COLO829 (cell line): ENCODE results near the gene ZNF385D.

Experiments used
- DNase-seq: peaks from one replicate; pipeline ENCODE4 v3.0.0; 2012; ENCODE audit warnings: low spot score

ZNF385D gene

DNA sequence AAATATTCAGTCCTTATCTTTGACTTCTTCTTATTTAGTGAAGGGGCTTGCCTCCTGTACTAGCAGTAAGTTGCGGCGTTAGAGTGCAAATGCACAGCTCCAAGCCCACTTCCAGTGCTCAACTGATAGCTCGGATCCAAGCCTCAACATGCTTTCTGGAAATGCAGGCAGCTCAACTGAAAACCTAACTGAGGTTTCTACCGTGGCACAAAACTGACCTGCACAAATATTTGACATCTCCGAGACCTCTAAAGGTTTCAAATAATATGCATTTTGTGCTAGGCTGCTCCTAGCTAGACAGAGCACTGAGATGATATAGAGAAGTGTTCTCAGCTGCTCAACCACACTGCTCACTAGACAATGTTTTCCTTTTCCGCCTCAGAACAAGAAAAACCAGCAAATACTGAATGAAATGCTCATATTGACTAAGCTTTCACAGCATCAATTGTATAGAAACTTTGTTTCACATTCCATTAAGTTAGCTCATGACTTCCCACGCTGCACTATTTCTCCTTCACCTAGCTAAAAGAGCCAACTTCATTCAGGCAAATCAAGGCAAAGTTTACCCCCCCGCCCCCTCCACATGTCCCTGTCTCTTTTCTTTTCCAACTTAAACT, 822 bp downstream of the ZNF385D start:
- DNase-seq = peak; percentile 28

DNA sequence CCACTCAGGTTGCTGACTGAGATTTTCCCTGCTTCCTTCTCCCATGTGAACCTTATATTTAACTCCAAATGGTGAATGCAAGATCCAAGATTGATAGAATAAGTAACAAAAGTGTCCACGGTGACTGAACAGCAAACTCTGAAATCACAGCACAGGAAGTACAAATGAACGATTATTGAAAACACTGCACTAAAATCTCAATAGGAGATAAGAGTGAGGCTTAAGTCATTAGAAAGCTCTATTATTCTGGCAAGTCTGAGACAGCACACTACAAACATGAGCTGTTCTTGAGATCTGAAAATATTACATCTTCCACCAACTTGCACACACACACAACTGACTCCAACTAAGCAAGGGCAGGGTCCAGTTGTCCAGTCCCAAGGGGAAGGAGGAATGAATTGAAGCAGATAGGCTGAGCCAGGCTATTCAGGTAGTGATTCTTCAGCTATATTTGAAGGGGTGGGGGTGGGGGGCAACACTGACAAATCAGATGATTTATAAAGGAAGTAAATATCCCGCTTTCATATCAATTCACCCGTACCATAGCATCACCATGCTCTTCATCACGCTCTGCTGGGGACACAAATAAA, 2.9 kb downstream of the ZNF385D start:
- DNase-seq = no peak

DNA sequence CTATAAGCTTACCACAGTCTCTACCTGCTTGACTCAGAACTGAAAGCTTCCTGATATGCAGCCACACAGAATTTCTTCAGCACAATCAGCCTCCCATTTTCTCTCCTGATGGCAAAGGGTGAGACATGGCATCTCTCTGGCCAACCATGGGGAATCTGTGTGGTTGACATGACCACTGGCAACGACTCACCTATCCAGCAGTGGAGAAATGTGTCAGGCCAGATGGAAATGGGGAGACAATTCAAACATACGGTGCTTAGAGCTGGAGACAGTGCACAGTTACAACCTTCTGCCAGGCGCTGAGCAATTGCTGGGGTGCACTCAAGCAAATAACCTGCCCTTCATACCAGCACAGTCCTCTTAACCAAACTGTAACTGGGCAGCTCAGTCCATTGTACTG, 3.6 kb downstream of the ZNF385D start:
- DNase-seq = no peak

DNA sequence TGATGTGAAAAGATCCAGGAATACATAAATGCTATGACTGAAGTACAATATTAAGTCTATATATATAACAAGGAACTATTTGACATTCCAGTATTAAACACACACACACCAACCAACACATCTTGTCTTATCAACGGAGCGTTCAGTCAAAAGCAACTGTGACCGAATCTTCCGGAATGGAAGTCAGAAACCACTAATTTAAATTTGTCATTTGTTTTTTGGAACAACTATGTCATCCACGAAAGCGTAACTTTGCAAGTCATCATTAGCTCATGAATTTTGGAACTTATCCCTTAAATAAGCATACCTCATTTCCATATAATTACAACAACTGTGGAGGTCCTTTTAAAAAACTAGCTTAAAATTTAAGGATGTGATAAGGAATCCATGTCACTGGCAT, 5.0 kb downstream of the ZNF385D start:
- no peak for DNase-seq

DNA sequence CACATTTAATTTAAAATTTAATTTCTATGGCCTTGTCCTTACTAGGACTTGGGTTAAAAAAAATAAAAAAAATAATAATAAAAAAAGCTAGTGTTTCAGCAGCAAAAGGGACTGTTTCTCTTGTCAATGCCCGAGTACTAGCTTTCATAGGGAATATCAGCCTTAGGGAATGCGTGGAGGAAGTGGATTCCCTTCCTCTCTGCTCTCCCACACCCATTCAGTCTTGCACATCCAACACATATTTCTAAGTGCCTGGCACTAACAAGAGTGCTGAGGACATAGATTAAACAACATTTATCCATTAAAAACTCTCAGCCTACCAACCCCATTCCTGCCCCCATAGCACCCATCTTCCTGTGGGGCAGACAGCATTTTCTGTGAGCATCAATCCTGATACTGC, 6.2 kb downstream of the ZNF385D start:
- DNase-seq = no peak

DNA sequence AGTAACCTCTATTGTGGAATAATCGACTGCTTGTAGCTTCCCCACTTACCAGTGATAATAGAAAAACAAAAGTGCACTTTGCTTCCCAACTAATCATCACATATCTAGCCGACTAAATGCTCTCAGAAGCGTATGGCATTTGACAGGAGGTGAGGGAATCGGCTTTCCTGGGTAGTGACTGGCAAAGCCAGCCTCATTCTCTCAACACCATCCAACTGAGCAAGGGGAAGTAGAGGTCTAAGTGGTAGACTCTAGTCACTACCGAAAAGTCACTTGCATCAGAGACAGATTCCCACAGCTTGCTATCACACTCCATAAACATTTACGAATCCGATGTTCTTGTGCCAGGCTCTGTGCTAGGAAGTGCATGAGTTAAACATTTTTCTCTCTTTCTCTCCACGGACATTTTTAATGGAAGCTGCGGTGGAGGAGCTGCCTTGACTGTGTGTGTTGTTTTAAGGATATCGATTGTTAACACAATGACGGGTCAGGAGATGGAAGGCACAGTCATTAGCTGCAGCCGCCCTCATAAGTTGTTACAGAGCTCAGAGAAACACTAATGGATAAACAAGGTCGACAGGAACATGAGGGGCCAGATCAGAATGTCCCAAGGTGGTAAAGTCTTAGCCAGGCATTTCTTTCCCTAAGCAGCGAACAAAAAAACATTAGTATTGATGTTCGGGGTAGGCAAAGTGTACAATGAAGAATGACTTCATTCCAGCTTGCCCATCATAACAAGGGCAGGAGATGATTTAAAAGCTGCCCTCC, 11.9 kb downstream of the ZNF385D start:
- no peak for DNase-seq

DNA sequence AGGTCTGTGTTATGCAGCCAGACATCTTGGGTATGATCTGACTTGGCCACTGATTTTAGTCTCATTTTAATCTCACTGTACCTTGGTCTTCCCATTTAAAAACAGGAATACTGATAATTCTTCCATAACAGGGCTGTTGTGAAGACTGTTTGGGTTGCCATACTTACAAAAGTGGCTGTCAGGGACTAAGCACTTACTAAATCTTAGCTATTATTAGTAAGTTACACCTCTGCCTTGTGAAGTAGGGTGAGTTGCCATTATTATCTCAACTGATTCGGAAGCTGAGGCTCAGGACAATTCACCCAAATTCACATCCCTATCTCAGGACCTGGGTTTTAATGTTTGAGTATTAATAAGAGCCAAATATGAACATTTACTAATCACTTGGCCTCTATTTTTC, 12.7 kb downstream of the ZNF385D start:
- DNase-seq = no peak

DNA sequence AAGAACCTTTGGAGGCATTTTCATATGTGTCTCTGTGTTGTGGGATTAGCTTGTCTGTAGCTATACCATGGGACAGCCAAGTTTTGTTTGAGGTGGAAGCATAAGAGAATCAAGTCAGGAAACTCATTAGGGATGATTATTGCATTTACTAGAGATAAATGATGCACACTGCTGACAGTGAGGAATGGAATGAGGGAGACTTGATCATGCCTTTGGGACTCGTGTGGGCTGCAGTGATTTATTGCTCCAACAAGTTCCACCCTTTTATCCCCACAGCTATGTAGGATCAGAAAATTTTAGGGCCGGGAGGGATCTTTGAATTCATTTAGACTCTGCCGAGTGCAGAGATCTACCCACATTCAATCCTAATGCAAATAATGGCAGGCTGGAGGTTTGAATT, 16.3 kb downstream of the ZNF385D start:
- DNase-seq = no peak

DNA sequence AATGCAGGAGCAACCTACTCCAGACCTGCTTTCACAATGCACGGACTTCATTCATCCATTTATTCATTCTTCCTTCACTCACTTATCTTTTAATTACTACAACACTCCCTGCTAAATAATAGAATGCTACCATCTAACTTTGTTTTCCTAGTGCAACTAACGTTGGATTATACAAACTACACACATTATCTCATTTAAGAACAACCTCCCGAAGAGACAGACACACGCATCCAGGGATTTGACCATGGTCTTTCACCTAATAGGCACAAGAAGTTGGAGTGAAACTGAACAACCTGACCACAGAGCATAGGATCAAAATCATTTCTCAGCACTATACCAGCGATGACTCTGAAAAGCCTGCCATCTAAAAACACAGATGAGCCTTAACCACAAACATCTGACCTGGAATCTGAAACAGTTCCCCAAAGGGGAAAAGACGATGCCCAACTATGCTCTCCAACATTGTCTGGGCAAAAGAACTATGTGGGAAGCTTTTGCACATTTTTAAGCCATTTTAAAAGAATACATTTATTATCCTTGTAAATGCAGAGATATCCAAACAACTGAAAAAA, 21.0 kb downstream of the ZNF385D start:
- no peak for DNase-seq

DNA sequence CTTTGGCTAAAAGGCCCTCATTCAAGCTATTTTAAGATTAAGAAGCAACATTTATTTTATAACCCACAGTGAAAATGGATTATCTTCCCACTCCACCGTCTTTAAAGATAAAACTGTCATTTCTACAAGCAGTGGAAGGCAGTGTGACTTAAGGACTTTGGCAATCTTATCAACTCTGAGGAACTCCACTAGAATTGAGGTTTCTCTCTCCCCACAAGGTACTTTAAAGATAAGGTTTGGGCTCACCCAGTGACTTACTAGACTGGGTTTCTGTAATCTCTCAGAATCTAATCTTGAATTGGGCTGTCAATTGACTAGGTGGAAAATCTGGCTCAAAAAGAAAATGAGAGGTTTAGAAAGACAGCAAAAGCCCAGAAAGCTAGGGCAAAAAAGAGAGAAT, 21.7 kb downstream of the ZNF385D start:
- no peak for DNase-seq

DNA sequence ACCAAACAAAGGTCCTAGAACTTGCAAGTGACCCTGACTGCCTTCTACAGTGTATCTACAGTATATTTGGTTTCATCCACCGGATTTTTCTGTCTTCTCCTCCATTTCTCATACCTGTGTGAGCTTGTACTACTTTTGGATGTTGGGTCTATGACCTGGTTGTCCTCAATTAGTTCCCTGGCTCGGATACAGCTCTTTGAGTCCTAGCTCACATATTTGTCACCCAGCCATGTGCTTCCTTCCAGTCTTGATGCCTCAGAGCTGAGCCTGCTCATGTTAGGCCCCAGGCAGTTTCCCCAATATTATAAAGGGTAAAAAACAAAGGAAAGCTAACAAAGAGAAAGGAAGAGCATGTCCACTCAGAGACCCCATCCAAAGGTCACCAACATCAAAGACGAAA, 28.2 kb downstream of the ZNF385D start:
- no peak for DNase-seq

DNA sequence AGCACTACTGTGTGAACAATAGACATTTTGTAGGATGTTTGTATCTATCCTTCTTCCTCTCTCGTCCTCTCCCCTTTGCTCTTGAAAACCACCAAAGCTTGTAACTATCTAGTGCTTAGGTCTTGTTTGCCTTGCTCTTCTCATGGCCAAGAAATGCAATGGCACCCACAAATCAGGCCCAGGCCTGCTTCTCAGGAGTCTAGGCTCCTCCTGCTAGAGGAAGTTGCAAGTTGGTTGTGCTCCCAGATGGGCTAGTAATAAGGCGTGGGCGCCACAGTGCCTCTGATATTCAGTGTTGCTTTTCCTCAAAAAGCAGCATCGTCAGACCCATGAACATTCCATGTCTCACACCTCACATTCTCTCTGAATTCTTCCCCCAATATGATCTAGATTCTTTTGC, 28.7 kb downstream of the ZNF385D start:
- DNase-seq = no peak

DNA sequence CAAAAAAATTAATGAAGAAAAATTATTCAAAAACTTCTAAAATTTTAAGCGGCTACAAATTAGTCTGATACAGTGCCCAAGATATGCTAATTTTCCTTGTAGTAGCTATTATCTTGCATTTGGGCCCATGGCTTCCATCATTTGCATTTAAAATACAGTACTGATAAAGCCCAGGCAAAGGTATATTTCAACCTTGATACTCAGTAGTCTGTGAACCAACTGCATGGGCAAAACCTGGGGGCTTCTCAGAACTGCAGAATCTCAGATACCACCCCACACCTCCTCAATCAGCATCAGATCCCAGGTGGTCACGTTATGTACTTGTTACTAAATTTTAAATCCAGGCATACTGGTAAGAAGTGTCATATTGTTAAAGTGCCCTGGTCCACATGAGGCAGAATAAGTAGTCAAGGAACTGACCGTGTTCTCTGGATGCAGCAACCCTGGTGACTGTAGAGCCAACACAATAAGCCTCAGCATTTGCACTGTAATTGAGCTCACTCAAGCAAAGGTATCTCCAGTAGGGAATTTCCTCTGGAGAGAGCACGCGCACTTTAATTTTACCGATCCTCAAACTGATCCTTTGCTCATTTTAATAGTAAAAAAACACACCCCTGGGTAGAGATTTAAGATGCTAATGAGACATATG, 31.9 kb downstream of the ZNF385D start:
- DNase-seq = no peak

DNA sequence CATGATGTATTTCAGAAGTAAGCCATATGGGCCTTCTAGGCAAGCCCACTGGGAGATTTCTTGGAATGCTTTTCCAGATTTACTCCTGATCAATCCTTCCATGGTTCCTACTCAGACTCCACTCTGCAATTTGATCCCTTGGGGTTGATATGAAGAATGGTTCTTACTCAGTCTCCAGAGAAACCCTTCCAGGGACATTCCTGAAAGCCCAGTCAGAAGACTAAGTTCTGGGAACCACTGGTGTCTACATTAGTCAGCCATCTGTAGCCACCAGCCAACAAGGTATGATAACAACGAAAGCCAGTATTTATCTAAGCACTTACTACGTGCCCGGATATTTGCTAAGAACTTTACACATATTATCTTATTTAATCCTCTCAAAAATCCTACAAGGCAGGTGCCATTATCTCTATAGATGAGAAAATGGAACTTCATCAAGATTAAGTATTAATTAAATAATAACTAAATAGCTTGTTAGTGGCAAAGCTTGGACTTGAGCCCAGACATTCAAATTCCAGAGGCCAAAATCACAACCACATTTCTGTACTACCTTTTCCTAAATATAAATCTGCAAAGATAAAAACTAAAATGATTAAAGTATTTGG, 32.7 kb downstream of the ZNF385D start:
- DNase-seq = no peak

DNA sequence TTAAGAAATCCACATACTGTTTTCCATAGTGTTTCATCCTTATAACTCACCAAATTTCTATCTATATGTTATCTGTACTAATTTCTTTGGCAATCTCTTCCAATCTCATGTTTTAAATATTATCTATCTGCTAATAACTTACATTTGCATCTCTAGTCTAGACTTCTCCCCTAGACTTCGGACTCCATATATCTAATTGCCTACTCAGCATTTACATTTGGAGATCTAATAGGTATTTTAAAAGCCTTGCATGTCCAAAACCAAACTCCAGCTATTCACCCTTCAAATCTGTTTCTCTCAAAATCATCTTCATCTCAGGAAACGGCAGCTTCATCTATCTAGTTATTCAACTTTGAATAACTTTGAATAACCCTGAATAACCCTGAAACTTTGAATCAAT, 35.3 kb downstream of the ZNF385D start:
- DNase-seq = no peak

DNA sequence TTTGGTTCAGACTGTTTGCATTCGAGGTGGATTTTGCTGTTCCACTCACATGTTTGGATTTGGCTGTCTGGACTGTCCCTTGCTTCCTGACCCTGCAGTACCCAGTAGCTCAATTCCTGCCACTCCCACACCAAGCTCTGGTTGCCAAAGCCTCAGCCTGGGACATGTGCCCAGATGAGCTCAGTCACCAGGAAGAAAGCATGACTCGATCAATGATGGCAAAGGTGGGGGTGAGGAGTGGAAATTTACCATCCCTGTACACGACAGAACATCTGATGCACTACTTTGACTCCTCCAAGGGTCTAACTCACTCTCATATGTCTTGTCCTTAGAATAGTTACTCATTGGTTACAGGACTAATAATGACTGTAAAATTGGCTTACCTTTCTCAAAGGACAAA, 45.2 kb downstream of the ZNF385D start:
- DNase-seq = no peak

DNA sequence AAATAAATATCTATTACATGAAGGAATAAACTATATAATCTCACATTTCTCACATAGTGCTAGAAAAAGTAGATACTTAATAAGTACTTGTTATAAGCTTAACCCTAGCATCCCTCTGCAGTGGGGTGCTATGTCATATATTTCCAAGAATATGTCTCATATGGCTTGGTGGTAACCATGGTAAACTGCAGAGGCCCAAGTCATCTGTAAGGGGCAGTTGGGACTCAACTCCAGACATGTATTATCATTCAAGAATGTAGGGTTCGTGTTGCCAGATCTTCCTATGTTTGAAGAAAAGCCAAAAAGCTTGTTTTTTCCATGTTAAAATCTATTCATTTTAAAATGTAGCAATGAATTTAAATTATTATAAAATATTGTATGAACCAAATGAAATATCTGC, 46.2 kb downstream of the ZNF385D start:
- DNase-seq = no peak

DNA sequence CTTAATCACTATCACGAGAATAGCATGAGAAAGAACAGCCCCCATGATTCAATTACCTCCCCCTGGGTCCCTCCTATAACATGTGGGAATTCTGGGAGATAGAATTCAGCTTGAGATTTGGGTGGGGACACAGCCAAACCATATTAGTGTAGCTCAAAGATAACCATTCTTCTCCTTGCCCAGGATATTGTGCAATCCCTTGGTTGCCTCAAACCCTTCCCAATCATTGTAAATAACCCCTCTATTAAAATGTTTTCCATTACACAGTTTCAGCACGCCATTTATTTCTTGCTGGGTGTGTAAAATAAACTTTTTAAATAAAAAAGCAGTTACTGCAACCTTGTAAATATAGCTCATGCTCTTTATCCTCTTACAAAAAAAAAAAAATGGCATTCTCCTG, 47.7 kb downstream of the ZNF385D start:
- no peak for DNase-seq

DNA sequence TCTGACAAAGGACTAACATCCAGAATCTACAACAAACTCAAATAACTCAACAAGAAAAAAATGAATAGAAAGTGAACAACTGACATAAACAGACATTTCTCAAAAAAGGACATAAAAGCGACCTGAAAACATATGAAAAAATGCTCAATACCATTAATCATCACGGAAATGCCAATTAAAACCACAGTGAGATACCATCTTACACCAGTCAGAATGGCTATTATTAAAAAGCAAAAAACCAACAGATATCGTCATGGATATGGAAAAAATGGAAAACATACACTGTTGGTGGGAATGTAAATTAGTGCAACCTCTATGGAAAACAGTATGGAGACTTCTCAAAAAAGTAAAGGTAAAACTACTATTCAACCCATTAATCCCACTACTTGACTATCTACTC, 53.3 kb downstream of the ZNF385D start:
- no peak for DNase-seq

DNA sequence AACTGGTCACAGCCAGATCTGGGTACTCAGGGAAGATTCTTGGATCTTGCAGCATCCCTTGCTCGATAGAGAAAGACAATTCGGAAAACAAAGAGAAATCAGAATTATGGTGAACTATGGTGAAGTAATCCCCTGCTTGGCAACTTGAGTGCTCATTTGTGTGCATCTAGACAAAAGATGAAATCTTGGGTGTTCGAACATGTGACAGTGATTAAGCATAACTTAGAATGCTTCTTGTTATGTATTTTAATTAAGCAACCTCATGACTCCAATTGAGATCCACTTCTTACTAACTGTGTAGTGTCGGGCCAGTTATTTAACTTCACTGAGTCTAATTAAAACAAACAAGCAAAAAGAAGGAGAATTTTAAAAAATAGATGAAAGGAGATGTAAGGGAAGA, 56.5 kb downstream of the ZNF385D start:
- no peak for DNase-seq

DNA sequence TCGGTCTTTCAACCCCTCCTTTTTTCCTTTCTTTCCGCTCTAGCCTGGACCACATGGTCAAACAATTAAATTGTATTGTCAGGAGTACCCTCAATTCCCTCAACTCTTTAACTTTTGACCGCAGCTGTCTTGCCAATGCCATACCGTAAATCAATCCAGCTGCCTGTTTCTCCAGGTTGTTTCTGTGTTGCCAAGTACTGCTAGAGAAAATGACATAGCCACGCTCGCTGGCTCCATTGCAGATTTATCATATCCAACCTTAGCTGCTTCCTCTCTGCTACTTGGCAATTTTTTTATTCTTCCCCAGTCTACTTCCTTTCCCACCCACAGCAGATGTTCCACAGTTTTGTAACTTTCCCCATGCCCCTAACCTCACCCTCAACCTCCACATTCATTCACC, 60.0 kb downstream of the ZNF385D start:
- no peak for DNase-seq

DNA sequence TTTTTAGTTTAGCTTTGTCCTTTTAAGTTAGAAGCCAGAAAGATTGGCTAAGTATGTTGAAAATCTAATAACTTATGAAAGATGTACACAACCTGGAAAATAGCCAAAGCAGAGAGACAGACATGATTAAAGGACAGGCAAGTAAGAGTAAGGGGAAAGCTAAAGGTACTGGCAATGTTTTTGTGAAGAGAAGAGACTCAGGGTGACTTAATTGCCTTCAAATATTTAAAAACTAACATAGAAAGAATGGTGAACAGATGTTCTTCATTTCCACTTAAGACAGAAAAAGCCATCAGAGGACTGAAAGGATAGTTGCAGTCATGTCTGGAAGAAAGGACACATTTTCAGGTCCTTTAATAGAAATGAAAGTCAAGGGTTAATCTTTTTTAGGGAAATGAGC, 68.8 kb downstream of the ZNF385D start:
- no peak for DNase-seq
